Natural killer cell treated with Interleukin-12 subunit alpha and Interleukin-12 subunit beta and Interleukin-15 and Interleukin-18, amount 100 ng/mL, for 72 hours (primary cell): ENCODE data around the gene GLYATL1B. TPM values are rescaled to one million over a fixed set of nuclear protein-coding genes. Genes with fewer than 3 reads are reported as not detected.
"Not testable (repeated sequence)": the region's sequence is repeated elsewhere in the genome, so short reads cannot be mapped to it uniquely, and the experiment has no call there.

Source experiments
- ATAC-seq, 2 donors: fragments of 150-1000 bp; cut with Tn5 transposase in 1 of 2; sonication (Bioruptor Pico), chemical (Tn5 transposase) in 1 of 2; 2 replicates each; pipeline ENCODE4 v1.10.0; 2021
- DNase-seq: peaks from one replicate; pipeline ENCODE4 v3.0.0; 2022; ENCODE audit warnings: low spot score
- H3K27ac Mint-ChIP-seq, 2 donors: 1 replicate in 1 of 2; 2 replicates in 1 of 2; pipeline ENCODE4 v1.8.0; 2022; ENCODE audit warnings: mixed read lengths in 2 of 2, mild to moderate bottlenecking in 1 of 2, moderate library complexity in 1 of 2
- H3K27me3 Mint-ChIP-seq, 2 donors: 1 replicate in 1 of 2; 2 replicates in 1 of 2; pipeline ENCODE4 v1.8.0; 2022; ENCODE audit warnings: mixed read lengths in 2 of 2
- H3K36me3 Mint-ChIP-seq: one replicate; pipeline ENCODE4 v1.8.0; 2022; ENCODE audit warnings: mixed read lengths
- H3K4me1 Mint-ChIP-seq, 2 donors: 1 replicate in 1 of 2; 2 replicates in 1 of 2; pipeline ENCODE4 v1.8.0; 2022; ENCODE audit warnings: low read depth in 2 of 2, mixed read lengths in 2 of 2, mild to moderate bottlenecking in 1 of 2
- H3K4me3 Mint-ChIP-seq: one replicate; pipeline ENCODE4 v1.8.0; 2022; ENCODE audit warnings: mixed read lengths
- H3K9me3 Mint-ChIP-seq: 2 replicates; pipeline ENCODE4 v1.8.0; 2022; ENCODE audit warnings: mixed read lengths
- total RNA-seq, 2 donors: library from RNA; stranded (reverse); gene quantifications; one replicate each; pipeline ENCODE4 v1.2.3, GENCODE V29; 2022

The GLYATL1B gene, protein sequence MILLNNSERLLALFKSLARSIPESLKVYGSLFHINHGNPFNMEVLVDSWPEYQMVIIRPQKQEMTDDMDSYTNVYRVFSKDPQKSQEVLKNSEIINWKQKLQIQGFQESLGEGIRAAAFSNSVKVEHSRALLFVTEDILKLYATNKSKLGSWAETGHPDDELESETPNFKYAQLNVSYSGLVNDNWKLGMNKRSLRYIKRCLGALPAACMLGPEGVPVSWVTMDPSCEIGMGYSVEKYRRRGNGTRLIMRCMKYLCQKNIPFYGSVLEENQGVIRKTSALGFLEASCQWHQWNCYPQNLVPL
- total RNA-seq = not detected

DNA sequence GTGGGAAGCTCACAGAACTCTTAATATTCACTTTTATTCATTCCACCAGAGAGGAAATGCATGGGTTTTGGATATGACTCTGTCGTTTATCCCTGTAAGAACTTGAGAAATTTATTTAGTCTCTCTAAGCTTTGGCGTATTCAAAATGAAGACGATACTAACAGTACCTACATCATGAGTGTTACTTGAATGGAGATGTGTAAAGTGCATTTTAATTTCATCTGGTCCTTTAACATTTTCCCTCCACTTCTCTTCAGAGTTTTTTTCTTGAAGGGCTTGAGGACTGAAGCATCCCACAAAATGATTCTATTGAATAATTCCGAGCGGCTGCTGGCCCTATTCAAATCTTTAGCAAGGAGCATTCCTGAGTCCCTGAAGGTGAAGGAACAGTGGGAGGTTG lies at the start of gene GLYATL1B:
TSS of gene GLYATL1B (plus strand) at position 301 of the 400 bp plus-strand sequence. CDS start at position 301, 0 bp downstream.
- H3K4me1 Mint-ChIP-seq, H3K27ac Mint-ChIP-seq, H3K9me3 Mint-ChIP-seq, H3K36me3 Mint-ChIP-seq, H3K4me3 Mint-ChIP-seq, DNase-seq, ATAC-seq: not testable (repeated sequence)
- H3K27me3 Mint-ChIP-seq = peaks cover 15 to 36% of the 10 kb centered on the region in 2 donors

DNA sequence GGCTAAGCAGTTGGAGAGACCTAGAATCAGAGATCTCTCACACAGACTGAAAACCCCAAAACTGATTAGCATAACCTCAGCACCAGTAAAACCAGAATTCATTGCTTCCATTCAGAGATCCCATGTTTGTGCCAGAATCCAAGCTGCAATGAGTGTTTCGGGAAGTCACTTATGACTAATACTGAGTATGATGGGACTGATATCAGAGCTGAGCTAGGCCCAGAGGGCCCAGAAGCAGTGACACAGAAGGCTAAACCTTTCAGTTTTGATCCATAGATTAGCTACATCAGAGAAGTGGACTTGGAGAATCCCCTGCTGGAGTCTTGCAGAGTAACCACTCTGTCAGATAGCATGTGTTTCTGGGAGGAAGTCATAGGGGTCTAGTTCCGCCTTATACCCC lies 49.6 kb upstream of the GLYATL1B start:
- ATAC-seq, H3K9me3 Mint-ChIP-seq: not testable (repeated sequence)

DNA sequence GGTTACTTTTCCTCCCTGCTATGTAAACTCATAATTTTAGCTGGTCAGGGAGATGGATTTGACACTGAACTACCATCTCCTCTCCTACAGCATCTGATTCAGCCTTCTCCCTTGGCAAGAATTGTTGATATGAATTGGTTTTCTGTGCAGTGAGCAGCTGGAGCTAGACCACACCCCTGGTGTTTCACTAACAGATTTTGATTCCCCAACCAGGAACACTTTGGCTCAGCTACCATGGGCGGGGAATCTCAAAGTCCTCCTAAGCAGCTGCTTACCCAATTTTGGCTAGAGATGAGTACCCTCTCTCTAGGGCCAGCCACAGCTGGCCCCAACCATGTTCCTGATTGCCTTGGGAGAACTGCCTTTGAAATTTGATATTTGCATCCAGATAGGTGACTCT lies 48.7 kb upstream of the GLYATL1B start:
- H3K4me1 Mint-ChIP-seq, H3K36me3 Mint-ChIP-seq, DNase-seq, ATAC-seq, H3K9me3 Mint-ChIP-seq, H3K27ac Mint-ChIP-seq, H3K4me3 Mint-ChIP-seq: not testable (repeated sequence)
- peaks cover 17 to 42% of the 10 kb centered on the region in 2 donors for H3K27me3 Mint-ChIP-seq

More for the DNA sequence above, 49.6 kb upstream of the GLYATL1B start:
- not testable (repeated sequence) for H3K4me1 Mint-ChIP-seq, H3K4me3 Mint-ChIP-seq, H3K36me3 Mint-ChIP-seq, DNase-seq, H3K27ac Mint-ChIP-seq
- H3K27me3 Mint-ChIP-seq = peaks cover 24 to 51% of the 10 kb centered on the region in 2 donors

- H3K27me3 Mint-ChIP-seq = peaks cover 6 to 15% of the 10 kb centered on the region in 2 donors
- ATAC-seq (no peak), DNase-seq (no peak)
- H3K27ac Mint-ChIP-seq = no peak overlapping the region
- no peak overlapping the region for H3K4me3 Mint-ChIP-seq
- no peaks in the 10 kb centered on the region for H3K36me3 Mint-ChIP-seq
- H3K9me3 Mint-ChIP-seq = no peaks in the 10 kb centered on the region
- H3K4me1 Mint-ChIP-seq = no peaks in the 10 kb centered on the region
Observed at GRCh38 chr11:59040607-59041006, 45.5 kb upstream of the GLYATL1B start.

DNA sequence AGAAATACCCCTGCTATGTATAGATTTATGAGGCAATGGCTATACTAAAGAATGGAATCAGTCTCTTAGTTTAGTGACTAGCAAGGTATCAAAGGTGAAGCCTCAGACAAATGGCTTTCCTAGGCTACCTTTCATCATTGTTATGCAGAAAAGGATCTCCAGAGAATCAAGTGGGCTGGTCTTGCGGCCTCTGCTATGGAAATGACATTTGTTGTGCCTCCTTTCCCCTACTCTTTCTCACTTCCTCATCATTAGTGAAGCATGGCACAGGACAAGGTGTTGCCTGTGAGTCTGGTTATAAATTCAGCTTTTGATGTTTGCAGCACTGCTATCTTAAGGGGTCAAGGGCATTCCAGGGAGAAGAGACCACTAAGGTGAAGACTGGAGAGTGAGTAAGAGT lies 34.7 kb upstream of the GLYATL1B start:
- not testable (repeated sequence) for DNase-seq, H3K27ac Mint-ChIP-seq, H3K4me1 Mint-ChIP-seq, H3K4me3 Mint-ChIP-seq, ATAC-seq, H3K9me3 Mint-ChIP-seq, H3K36me3 Mint-ChIP-seq
- H3K27me3 Mint-ChIP-seq = peaks cover 10 to 31% of the 10 kb centered on the region in 2 donors

DNA sequence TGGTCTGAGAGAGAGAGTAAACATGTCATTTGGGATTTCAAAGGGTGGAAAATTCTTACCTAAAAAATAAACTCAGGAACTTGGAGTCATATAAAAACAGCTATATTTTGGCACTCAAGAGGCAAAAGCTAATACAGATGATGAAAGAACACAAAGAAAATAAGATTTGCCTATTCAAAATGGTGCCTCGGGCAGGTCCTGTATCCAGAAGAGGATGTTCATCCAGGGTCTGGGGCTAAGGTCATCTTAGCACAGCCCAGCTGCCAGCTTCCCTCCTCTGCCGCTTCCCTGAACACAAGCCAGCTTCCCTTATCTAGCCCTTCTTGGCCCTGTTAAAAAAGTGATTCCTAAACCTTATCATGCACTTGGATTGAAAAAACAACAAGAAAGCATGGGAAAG lies 33.8 kb upstream of the GLYATL1B start:
- not testable (repeated sequence) for H3K4me3 Mint-ChIP-seq, H3K4me1 Mint-ChIP-seq, H3K9me3 Mint-ChIP-seq, H3K36me3 Mint-ChIP-seq, ATAC-seq, H3K27ac Mint-ChIP-seq, DNase-seq
- peaks cover 13 to 38% of the 10 kb centered on the region in 2 donors for H3K27me3 Mint-ChIP-seq

DNA sequence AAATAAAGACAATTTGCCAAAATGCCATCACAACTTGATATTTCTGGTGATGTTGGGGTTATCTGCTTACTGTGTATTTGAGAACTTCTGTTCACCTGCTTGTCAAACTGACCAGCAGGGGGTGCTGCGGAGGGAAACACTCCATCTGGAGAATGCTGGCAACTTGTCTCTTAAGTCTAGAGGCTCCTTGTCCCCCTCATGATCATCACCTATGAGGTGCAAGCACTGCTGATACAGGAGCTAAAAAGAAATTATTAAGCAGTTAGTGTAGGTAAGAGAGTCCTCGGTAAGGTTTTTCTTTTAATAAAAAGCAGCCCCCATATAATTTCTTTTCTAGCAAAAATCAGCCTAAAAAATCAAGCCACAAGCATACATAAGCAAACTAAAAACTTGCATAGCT lies 32.7 kb upstream of the GLYATL1B start:
- ATAC-seq = peak in 1 of 2 donors; percentile 67
- no peaks in the 10 kb centered on the region for H3K36me3 Mint-ChIP-seq
- H3K9me3 Mint-ChIP-seq = no peaks in the 10 kb centered on the region
- H3K4me1 Mint-ChIP-seq = peaks cover 4 to 5% of the 10 kb centered on the region in 2 donors
- peaks cover 16 to 28% of the 10 kb centered on the region in 2 donors for H3K27me3 Mint-ChIP-seq
- no peak overlapping the region for H3K27ac Mint-ChIP-seq
- H3K4me3 Mint-ChIP-seq = no peak overlapping the region
- DNase-seq = peak; percentile 68

- not testable (repeated sequence) for H3K4me1 Mint-ChIP-seq, H3K27ac Mint-ChIP-seq, H3K9me3 Mint-ChIP-seq, H3K36me3 Mint-ChIP-seq
- peak; percentile 63 for DNase-seq
- ATAC-seq = peak; percentile 83 to 84
- Mint-ChIP-seq H3K4me3 (peak overlapping the region; percentile 60), H3K27me3 (peaks cover 22 to 50% of the 10 kb centered on the region in 2 donors)
Observed at GRCh38 chr11:59058120-59059033, 27.7 kb upstream of the GLYATL1B start.

DNA sequence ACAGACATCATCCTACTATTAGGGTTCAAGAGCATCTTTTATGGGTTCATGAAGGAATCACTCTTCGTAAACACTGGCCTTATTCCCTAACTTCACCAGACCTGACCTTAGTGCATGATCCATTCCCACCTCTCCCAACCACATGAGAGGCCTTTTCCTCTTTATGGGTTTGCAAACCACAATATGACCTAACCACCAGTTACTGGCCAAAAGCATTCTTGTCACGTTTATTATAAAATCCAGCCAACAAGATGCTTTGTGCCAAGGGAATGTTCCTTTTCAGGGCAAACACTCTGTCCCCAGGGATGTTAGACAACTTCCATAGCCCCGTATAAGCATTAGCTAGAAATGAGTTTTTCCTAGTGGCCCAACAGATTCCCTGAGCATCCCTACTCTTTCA lies 26.0 kb upstream of the GLYATL1B start:
- H3K27me3 Mint-ChIP-seq = peaks cover 24 to 63% of the 10 kb centered on the region in 2 donors
- H3K36me3 Mint-ChIP-seq, ATAC-seq: not testable (repeated sequence)

GRCh38 chr11:59062602-59063529 lies 23.2 kb upstream of the GLYATL1B start:
- Mint-ChIP-seq H3K4me1 (peaks cover 7% of the 10 kb centered on the region in 2 donors), H3K27me3 (peaks cover 32 to 57% of the 10 kb centered on the region in 2 donors), H3K36me3 (no peaks in the 10 kb centered on the region), H3K27ac (no peak overlapping the region), H3K9me3 (no peaks in the 10 kb centered on the region), H3K4me3 (no peak overlapping the region)
- DNase-seq (no peak), ATAC-seq (no peak)

More for the DNA sequence above, 26.0 kb upstream of the GLYATL1B start:
- not testable (repeated sequence) for H3K9me3 Mint-ChIP-seq, H3K4me1 Mint-ChIP-seq, H3K4me3 Mint-ChIP-seq, DNase-seq, H3K27ac Mint-ChIP-seq

GRCh38 chr11:59063996-59064727 lies 21.9 kb upstream of the GLYATL1B start:
- ATAC-seq, H3K36me3 Mint-ChIP-seq, H3K9me3 Mint-ChIP-seq, H3K4me3 Mint-ChIP-seq, H3K27ac Mint-ChIP-seq, H3K4me1 Mint-ChIP-seq, DNase-seq: not testable (repeated sequence)
- H3K27me3 Mint-ChIP-seq = peaks cover 32 to 66% of the 10 kb centered on the region in 2 donors

DNA sequence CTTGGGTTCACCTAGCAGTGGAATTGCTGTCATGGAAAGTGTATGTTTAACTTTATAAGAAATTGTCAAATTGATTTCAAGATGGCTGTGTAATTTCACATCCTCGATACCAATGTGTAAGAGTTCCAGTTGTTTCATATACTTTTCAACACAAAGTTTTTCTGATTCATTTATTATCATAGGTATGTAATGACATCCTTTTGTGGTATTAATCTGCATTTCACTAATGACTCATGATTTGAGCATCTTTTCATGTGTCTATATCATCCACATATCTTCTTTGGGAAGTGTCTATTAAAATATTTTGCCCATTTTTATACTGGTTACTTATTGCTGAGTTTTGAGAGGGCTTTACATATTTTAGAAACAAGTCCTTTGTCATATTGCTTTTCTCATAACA lies 17.0 kb upstream of the GLYATL1B start:
- Mint-ChIP-seq H3K4me3 (no peak overlapping the region), H3K36me3 (no peaks in the 10 kb centered on the region), H3K4me1 (no peaks in the 10 kb centered on the region), H3K27ac (no peak overlapping the region), H3K9me3 (no peaks in the 10 kb centered on the region), H3K27me3 (peaks cover 48 to 78% of the 10 kb centered on the region in 2 donors)
- ATAC-seq (no peak), DNase-seq (no peak)
